SK-N-SH (cell line): ENCODE results near the gene VANGL1. TPM values are rescaled to one million over a fixed set of nuclear protein-coding genes. Genes with fewer than 3 reads are reported as not detected.

Source experiments
- polyA plus RNA-seq, 3 experiments: library from polyadenylated mRNA; depleted of rRNA; stranded (reverse); fragments of >200 nt; gene quantifications; 2 replicates each; pipeline ENCODE4 v1.2.3, GENCODE V29; 2012
- small RNA-seq, 7 experiments: library from RNA; depleted of rRNA; stranded (forward); fragments of <200 nt; gene quantifications; one replicate each; pipeline ENCODE3, GENCODE V24; 2012

VANGL1 gene
- polyA plus RNA-seq, 1 of the 3 experiments (the other 2 are of a cell fraction), result 5.4 TPM

Small RNA genes lying within 50 kb of the gene (small RNA-seq; reads per million reads assigned to genes)
- 0 to 23.0 (median 0) reads per million in 7 experiments for gene RF00406
- 0 reads per million in 7 experiments for gene RN7SL420P

Other genes starting within 250 kb of the VANGL1 start
- gene CASQ2, start 126.7 kb downstream of the VANGL1 start, polyA plus RNA-seq (2012; rRNA removed), result not detected in 2 replicates
- gene NHLH2, start 199.2 kb downstream of the VANGL1 start, polyA plus RNA-seq (2012; rRNA removed), result not detected in 2 replicates